ENCODE data around the gene SAMD11. TPM values are rescaled to one million over a fixed set of nuclear protein-coding genes. Genes with fewer than 3 reads are reported as not detected.

Gene SAMD11
- total RNA-seq, 2 experiments from 2014 or later, result not detected

DNA sequence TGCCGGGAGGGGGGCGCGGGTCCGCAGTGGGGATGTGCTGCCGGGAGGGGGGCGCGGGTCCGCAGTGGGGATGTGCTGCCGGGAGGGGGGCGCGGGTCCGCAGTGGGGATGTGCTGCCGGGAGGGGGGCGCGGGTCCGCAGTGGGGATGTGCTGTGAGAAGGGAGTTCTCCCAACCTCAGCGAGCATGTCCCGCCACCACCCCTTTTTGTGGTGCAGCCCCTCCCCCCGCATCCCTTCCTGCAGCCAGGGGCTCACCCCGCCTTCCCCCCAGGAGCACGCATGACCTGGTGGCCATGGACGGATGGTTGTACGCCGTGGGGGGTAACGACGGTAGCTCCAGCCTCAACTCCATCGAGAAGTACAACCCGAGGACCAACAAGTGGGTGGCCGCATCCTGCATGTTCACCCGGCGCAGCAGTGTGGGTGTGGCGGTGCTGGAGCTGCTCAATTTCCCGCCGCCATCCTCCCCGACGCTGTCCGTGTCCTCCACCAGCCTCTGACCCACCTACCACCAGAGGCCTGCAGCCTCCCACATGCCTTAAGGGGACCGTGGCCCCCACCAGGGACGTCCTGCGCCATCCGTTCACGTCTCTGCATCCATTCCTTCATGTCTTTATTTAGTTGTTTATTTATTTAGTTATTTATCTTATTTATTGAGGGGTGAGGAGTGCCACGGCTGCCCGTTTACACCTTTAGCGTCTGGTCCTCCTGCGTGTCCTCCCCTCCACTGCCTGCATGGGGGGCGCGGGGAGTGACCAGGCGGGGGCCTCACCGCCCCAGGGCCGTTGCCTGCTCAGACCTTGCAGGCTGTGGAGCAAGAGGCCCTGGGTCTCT is 41.2 kb downstream of the SAMD11 start:
- Mint-ChIP-seq H3K9me3 (ENCODE audit: low read depth) (no peaks in the 10 kb centered on the region), H3K27ac (no peak overlapping the region), H3K4me1 (peaks cover 10% of the 10 kb centered on the region), H3K27me3 (peaks cover 11% of the 10 kb centered on the region), H3K36me3 (ENCODE audit: low read depth) (no peaks in the 10 kb centered on the region), H3K4me3 (no peak overlapping the region)
- intact Hi-C loops (cut with DNase I, micrococcal nuclease), result loop anchor here in 1 of 2 experiments (10.0 kb wide), 1 partner anchor 60 kb away; the partner anchor contains the start of gene AGRN
- ATAC-seq (no peak), DNase-seq (no peak)
- ChIA-PET CTCF (no interaction called here), POLR2A (no interaction called here)

DNA sequence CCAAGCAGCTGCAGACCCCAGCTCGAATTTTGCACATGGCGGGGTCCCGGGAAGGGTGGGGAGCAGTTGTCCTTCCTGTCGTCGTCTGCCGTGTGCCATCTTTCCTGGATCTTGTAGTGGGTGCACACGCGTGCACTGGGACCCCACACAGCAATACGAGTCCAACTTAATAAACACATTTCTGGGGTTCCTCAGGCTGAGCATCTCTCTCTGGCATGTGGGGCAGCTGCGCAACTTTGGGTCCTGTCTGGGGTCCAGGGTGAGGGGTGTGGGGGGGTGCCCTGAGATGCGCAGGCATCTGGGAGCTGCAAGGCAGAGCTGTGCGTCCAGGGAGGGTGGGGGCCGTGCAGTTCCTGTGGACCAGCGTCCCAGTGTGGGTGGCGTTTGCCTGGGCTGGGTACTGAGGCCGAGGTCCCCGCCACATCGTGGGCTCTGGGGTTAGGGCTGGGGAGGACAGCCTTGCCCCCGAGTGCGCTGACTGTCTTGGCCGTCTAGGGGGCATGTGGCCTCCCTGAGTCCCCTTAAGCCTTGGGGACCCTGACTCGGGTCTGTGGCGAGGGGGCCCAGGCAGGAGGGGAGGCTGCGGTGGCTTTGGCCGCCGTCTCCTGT is 41.9 kb downstream of the SAMD11 start:
- CTCF ChIA-PET, result no interaction called here
- Mint-ChIP-seq H3K36me3 (ENCODE audit: low read depth) (no peaks in the 10 kb centered on the region), H3K4me1 (peaks cover 10% of the 10 kb centered on the region), H3K27ac (no peak overlapping the region), H3K9me3 (ENCODE audit: low read depth) (no peaks in the 10 kb centered on the region), H3K4me3 (no peak overlapping the region), H3K27me3 (peaks cover 11% of the 10 kb centered on the region)
- ATAC-seq (no peak), DNase-seq (no peak)
- intact Hi-C loops (cut with DNase I, micrococcal nuclease), result loop anchor here in 1 of 2 experiments (10.0 kb wide), 1 partner anchor 59 kb away; the partner anchor contains the start of gene AGRN
- POLR2A ChIA-PET, result no interaction called here

DNA sequence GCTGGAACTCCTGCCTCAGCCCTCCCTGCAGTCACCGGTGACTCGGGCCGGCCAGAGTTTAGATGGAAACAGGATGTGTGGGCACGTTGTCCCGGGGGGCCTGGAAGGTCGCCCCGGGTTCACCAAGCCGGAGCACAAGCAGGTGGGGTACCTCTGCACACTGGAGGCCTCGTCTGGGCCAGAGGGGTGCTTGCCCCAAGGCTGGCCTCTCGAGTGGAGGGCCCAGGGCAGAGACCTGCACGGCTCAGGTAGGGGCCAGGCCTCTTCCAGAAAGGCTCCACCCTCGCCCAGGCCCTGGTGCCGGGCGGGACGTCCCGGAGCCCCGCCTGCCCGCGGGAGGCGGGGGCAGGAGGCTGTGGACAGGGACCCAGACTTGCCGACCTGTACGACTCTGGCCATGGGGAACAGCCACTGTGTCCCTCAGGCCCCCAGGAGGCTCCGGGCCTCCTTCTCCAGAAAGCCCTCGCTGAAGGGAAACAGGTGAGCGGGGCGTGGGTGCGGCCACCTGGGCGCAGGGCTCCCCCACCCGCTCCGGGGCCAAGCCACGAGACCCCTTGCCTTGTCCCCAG is 42.5 kb downstream of the SAMD11 start, which contains the start of gene PLEKHN1:
TSS of gene PLEKHN1 (plus strand) at position 348 of the 569 bp plus-strand sequence. CDS start at position 398, 50 bp downstream.
- ChIA-PET CTCF (interaction anchor here (0.7 kb wide), 1 partner anchor 47 kb away, joined by 3 read pairs; the partner anchor contains the start of gene ISG15), POLR2A (no interaction called here)
- Mint-ChIP-seq H3K36me3 (ENCODE audit: low read depth) (no peaks in the 10 kb centered on the region), H3K27me3 (peaks cover 11% of the 10 kb centered on the region), H3K9me3 (ENCODE audit: low read depth) (no peaks in the 10 kb centered on the region), H3K4me1 (peaks cover 10% of the 10 kb centered on the region), H3K27ac (no peak within 1 kb of the TSS), H3K4me3 (peak within 1 kb of the TSS; percentile 68)
- ATAC-seq (peak; percentile 59), DNase-seq (peak; percentile 53)
- intact Hi-C loops (cut with DNase I, micrococcal nuclease), result loop anchor here in 1 of 2 experiments (10.0 kb wide), 1 partner anchor 59 kb away; the partner anchor contains the start of gene AGRN

DNA sequence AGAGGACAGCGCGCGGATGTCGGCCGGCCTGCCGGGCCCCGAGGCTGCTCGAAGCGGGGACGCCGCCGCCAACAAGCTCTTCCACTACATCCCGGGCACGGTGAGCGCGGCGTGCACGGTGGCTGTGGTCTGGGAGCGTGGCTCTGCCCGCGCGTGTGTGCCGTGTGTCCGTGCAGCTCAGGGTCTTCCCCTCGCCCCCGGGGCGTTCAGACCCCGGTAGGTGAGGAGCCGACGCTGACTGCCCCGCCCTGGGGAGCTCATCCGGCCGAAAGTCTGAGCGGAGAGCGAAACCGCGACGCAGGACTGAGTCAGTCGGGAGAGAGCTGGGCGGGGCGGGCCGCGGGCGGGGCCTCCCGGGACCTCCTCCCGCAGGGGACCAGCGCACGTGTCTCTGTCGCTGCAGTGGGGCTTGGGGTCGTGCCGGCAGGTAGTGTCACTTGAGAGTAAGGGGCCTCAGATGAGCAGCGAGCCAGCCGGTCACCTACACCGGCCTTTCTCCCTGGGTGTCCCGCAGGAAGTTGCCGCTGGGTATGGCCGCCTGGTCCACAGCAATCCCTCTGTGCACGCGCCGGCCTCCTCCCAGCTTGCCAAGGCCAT is 43.1 kb downstream of the SAMD11 start:
- Mint-ChIP-seq H3K27ac (no peak overlapping the region), H3K36me3 (ENCODE audit: low read depth) (no peaks in the 10 kb centered on the region), H3K9me3 (ENCODE audit: low read depth) (no peaks in the 10 kb centered on the region), H3K4me1 (peaks cover 5% of the 10 kb centered on the region), H3K27me3 (peaks cover 11% of the 10 kb centered on the region), H3K4me3 (peak overlapping the region; percentile 68)
- DNase-seq, result peak; percentile 92
- ChIA-PET POLR2A (no interaction called here), CTCF (interaction anchor here (0.6 to 1.6 kb wide), 3 partner anchors 10 to 47 kb away, joined by 3 to 5 read pairs (median 3); partner anchors contain the start of gene ISG15)
- intact Hi-C loops (cut with DNase I, micrococcal nuclease), result loop anchor here in 1 of 2 experiments (10.0 kb wide), 1 partner anchor 58 kb away; the partner anchor contains the start of gene AGRN
- ATAC-seq, result peak; percentile 93

DNA sequence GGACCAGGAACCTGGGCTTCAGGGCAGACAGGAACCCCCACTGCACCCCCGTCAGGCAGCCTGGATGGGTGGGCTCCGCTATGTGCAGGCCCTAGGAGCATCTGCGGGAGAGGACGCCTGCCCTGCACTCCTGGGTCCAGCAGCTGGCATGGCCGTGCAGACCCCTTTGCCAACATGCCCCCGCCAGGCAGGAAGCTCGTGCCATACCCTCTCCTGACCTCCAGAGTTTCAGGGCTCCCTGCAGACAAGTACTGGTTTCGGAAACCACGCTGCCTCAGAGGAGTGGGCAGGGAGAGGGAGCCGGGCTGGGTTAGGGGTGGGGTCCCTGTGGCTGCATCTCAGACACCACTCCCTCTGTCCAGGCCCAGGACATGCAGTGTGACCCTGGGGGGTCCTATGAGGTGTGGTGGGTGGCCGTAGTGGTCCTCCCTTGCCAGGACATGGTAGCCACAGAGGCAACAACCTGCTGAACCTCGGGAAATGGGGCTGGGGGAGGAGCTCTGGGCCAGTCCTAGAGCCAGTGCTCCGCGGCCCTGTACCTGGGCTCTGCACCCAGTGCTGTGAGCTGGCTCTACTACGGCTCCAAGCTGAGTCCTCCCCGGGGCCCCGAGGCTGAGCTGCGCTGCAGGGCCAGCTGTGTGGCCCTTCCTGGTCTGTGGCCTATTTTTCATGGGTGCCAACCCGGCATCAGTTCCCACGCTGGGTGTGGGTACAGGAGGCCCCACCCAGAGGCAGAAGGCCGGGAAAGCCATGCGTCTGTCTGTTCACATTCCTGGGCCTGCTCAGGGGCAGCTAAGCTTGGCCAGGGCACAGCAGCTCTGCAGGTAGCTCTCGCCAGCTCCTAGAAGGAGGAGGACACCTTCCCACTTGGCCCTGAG is 44.0 kb downstream of the SAMD11 start:
- H3K27me3 Mint-ChIP-seq, result peaks cover 11% of the 10 kb centered on the region
- no peaks in the 10 kb centered on the region for H3K36me3 Mint-ChIP-seq (ENCODE audit: low read depth)
- H3K27ac Mint-ChIP-seq, result no peak overlapping the region
- intact Hi-C loops (cut with DNase I, micrococcal nuclease), result loop anchor here in 1 of 2 experiments (10.0 kb wide), 1 partner anchor 57 kb away; the partner anchor contains the start of gene AGRN
- POLR2A ChIA-PET, result no interaction called here
- ATAC-seq (no peak), DNase-seq (no peak)
- H3K4me1 Mint-ChIP-seq, result peaks cover 5% of the 10 kb centered on the region
- CTCF ChIA-PET, result interaction anchor here (0.5 to 1.6 kb wide), 3 partner anchors 9 to 34 kb away, joined by 3 to 5 read pairs (median 3); no protein-coding TSS in a partner anchor
- H3K9me3 Mint-ChIP-seq (ENCODE audit: low read depth), result no peaks in the 10 kb centered on the region
- no peak overlapping the region for H3K4me3 Mint-ChIP-seq

DNA sequence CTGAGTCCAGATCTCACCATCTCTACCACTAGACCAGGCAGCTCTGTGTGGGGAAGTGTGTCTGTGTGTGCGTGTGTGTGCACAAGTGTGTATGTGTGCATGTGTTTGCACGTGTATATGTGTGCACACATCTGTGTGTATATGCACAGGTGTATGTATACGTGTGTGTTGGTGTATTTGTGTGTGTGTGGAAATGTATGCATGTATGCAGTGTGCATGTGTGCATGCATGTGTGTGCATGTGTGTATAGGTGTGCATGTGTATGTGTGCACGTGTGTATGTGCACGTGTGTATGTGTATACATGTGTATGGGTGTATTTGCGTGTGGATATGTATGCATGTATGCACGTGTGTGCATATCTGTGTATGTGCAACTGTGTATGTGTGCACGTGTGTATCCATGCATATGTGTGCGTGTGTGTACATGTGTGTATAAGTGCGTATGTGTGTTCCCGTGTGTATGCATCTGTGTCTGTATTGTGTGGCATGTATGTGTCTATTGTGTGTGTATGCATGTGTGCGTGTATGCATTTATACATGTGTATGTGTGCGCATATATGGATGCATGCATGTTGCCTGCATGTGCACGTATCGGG is 45.6 kb downstream of the SAMD11 start:
- Mint-ChIP-seq H3K36me3 (ENCODE audit: low read depth) (no peaks in the 10 kb centered on the region), H3K27ac (no peak overlapping the region), H3K27me3 (peaks cover 12% of the 10 kb centered on the region), H3K4me3 (no peak overlapping the region), H3K4me1 (peaks cover 5% of the 10 kb centered on the region), H3K9me3 (ENCODE audit: low read depth) (no peaks in the 10 kb centered on the region)
- DNase-seq (no peak), ATAC-seq (no peak)
- intact Hi-C loops (cut with DNase I, micrococcal nuclease), result loop anchor here in 1 of 2 experiments (10.0 kb wide), 1 partner anchor 55 kb away; the partner anchor contains the start of gene AGRN
- POLR2A ChIA-PET, result no interaction called here
- CTCF ChIA-PET, result no interaction called here

DNA sequence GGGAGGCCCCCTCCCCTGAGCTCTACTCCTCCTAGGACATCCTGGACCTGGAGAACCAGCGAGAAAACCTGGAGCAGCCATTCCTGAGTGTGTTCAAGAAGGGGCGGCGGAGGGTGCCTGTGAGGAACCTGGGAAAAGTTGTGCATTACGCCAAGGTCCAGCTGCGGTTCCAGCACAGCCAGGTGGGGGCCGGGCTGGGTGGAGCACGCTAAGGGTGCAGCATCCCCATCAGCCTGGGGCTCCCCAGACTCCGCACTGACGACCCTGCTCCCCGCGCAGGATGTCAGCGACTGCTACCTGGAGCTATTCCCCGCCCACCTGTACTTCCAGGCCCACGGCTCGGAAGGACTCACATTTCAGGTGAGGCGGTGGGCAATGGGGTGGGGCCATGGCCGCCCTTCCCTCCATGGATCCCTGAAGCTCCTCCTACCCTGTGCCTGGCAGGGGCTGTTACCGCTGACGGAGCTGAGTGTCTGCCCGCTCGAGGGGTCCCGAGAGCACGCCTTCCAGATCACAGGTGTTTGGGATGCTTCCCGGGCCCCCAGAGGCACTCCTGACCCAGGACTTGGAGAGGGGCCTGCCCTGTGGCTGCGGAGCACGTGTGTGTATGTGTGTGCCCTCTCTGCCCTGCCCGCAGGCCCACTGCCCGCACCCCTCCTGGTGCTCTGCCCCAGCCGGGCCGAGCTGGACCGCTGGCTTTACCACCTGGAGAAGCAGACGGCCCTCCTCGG is 46.7 kb downstream of the SAMD11 start:
- no peak for ATAC-seq
- no peak overlapping the region for H3K27ac Mint-ChIP-seq
- CTCF ChIA-PET, result no interaction called here

DNA sequence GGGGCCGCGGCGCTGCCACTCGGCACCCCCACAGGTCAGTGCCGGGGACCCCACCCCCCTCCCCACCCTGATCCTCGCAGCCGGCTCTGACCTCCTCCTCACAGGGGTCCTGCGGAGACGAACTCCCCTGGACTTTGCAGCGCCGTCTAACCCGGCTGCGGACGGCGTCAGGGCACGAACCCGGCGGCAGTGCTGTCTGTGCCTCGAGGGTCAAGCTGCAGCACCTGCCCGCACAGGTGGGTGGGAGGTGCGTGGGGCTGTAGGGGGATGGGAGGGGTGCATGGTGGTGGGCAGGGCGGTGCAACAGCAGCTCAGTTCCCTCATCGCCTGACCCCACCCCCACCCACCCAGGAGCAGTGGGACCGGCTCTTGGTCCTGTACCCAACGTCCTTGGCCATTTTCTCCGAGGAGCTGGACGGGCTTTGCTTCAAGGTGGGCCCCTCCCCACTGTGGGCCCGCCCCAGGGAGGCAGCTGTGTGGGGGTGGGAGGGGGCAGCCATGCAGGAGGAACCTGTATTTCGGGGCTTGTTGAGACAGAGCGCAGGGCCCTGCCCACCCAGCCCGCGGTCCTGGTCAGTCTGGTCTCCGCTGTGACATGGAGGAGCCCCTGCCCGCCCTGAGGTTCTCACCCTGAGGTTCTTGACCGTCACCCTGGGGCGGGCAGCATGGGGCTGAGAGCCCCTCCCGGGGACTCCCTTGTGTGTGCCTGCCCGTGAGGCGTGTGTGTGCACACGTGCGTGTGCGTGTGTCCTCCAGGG is 47.4 kb downstream of the SAMD11 start:
- intact Hi-C loops (cut with DNase I, micrococcal nuclease), result no loop called here
- Mint-ChIP-seq H3K36me3 (ENCODE audit: low read depth) (no peaks in the 10 kb centered on the region), H3K4me3 (no peak overlapping the region), H3K27me3 (peaks cover 17% of the 10 kb centered on the region), H3K27ac (no peak overlapping the region), H3K4me1 (peaks cover 3% of the 10 kb centered on the region), H3K9me3 (ENCODE audit: low read depth) (no peaks in the 10 kb centered on the region)
- no peak for DNase-seq
- CTCF ChIA-PET, result no interaction called here
- no peak for ATAC-seq
- POLR2A ChIA-PET, result no interaction called here

More for the DNA sequence above, 46.7 kb downstream of the SAMD11 start:
- Mint-ChIP-seq H3K36me3 (ENCODE audit: low read depth) (no peaks in the 10 kb centered on the region), H3K27me3 (peaks cover 12% of the 10 kb centered on the region), H3K4me3 (no peak overlapping the region), H3K9me3 (ENCODE audit: low read depth) (no peaks in the 10 kb centered on the region), H3K4me1 (peaks cover 5% of the 10 kb centered on the region)
- POLR2A ChIA-PET, result no interaction called here
- intact Hi-C loops (cut with DNase I, micrococcal nuclease), result no loop called here
- no peak for DNase-seq

DNA sequence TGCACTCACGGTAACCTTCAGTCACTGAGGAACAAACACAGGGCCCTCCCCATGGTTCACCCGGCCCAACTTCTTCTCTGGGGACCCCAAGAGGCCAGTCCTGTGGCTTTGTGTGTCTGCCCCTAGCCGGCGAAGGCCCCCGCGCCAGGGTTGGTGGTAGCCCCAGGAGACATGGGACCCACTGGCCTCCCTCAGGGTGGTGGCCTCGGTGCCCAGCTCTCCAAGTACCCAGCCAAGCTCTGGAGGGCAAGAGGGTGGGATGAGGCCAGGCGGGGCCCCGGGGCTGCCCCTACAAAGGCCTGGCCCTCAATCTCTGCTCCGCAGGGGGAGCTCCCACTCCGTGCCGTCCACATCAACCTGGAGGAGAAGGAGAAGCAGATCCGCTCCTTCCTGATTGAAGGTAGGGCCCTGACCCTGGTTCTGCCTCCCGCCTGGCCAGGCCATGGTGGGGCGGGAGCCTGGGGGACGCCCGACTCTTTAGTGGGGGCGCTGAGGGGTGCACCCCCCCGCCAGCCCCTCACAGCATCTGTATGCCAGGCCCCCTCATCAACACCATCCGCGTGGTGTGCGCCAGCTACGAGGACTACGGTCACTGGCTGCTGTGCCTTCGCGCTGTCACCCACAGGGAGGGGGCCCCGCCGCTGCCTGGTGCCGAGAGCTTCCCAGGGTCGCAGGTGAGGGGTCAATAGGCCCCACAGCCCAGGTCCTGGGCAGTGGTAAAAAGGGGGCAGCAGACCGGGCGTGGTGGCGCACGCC is 48.2 kb downstream of the SAMD11 start:
- H3K27ac Mint-ChIP-seq, result no peak overlapping the region
- intact Hi-C loops (cut with DNase I, micrococcal nuclease), result no loop called here
- CTCF ChIA-PET, result no interaction called here

More for the DNA sequence above, 48.2 kb downstream of the SAMD11 start:
- Mint-ChIP-seq H3K4me3 (no peak overlapping the region), H3K4me1 (peaks cover 3% of the 10 kb centered on the region), H3K27me3 (peaks cover 17% of the 10 kb centered on the region), H3K36me3 (ENCODE audit: low read depth) (no peaks in the 10 kb centered on the region), H3K9me3 (ENCODE audit: low read depth) (no peaks in the 10 kb centered on the region)
- POLR2A ChIA-PET, result no interaction called here
- no peak for DNase-seq
- no peak for ATAC-seq

All from activated CD4-positive, alpha-beta T cell treated with anti-CD3 and anti-CD28 coated beads for 36 hours (primary cell).